ENCODE measurements around the gene PIK3R3. TPM values are rescaled to one million over a fixed set of nuclear protein-coding genes. Genes with fewer than 3 reads are reported as not detected.

PIK3R3 gene
- total and polyA plus RNA-seq, 9 of the 15 experiments (the other 6 are each of a cell fraction or from before 2014, with no cell fraction given), result 1.4 to 7.7 (median 4.6) TPM

DNA sequence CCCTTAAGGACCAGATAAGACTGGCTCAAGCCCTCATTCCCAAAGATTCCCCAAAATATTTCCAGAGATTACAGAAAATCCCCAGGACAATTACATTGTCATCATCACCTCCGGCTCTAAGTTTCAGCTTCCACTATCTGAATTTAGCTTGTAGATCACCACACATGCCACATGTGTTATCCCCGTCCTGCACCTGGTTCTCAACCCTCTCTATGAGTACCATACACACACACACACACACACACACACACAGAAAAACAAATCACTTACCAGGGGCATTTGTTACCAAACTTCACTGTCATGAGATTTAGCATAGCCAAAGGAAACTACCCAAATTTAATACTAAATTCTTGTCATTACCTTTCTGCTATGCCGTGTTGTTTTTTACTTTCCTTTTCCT is 27.1 kb upstream of the PIK3R3 start (continued):
- TF ChIP-seq TAF7 (tag; IDR thresholded peaks at IDR 0.05) (no peak), TCF3 (CRISPR knock-in tag; IDR thresholded peaks at IDR 0.05) (peak; percentile 75), KHSRP (IDR thresholded peaks at IDR 0.05) (no peak), RB1 (IDR thresholded peaks at IDR 0.05; ENCODE audit: low read depth) (no peak), ESRRA (IDR thresholded peaks at IDR 0.05; ENCODE audit: borderline replicate concordance, low read depth) (no peak), MAFK (IDR thresholded peaks at IDR 0.05; ENCODE audit: low read length) (no peak), ZBTB17 (CRISPR knock-in tag; IDR thresholded peaks at IDR 0.05) (no peak), CBX5 (IDR thresholded peaks at IDR 0.05; ENCODE audit: borderline replicate concordance, low read depth) (no peak), ZNF197 (CRISPR knock-in tag; IDR thresholded peaks at IDR 0.05; ENCODE audit: low read depth) (no peak), ZNF695 (CRISPR knock-in tag; IDR thresholded peaks at IDR 0.05) (no peak), ZNF76 (CRISPR knock-in tag; IDR thresholded peaks at IDR 0.05; ENCODE audit: borderline replicate concordance) (no peak), SMARCA4 (IDR thresholded peaks at IDR 0.05) (peak; percentile 70; the same call in 1 of the 2 replicates), FOXA1 (IDR thresholded peaks at IDR 0.05; ENCODE audit: borderline replicate concordance) (no peak), YBX1 (IDR thresholded peaks at IDR 0.05) (no peak), PTRF (tag; IDR thresholded peaks at IDR 0.05) (no peak), SIN3A (IDR thresholded peaks at IDR 0.05; ENCODE audit: borderline replicate concordance in 2 of 2, control insufficient read depth in 1 of 2, low read depth in 2 of 2, low read length in 2 of 2) (0 out of 4 replicates have a peak, but pooled peaks of 1 of the 2 experiments have one; percentile 14), ZC3H11A (IDR thresholded peaks at IDR 0.05; ENCODE audit: low read depth, low read length) (no peak), OTX1 (CRISPR knock-in tag; IDR thresholded peaks at IDR 0.05) (0 out of 2 replicates have a peak, but pooled peaks have one; percentile 44)
- TF ChIP-seq, protein P1, sequence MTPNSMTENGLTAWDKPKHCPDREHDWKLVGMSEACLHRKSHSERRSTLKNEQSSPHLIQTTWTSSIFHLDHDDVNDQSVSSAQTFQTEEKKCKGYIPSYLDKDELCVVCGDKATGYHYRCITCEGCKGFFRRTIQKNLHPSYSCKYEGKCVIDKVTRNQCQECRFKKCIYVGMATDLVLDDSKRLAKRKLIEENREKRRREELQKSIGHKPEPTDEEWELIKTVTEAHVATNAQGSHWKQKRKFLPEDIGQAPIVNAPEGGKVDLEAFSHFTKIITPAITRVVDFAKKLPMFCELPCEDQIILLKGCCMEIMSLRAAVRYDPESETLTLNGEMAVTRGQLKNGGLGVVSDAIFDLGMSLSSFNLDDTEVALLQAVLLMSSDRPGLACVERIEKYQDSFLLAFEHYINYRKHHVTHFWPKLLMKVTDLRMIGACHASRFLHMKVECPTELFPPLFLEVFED (CRISPR knock-in tag; conservative IDR thresholded peaks at IDR 0.05), result 0 out of 2 replicates have a peak, but pooled peaks have one; percentile 42
- TF ChIP-seq, protein P2, sequence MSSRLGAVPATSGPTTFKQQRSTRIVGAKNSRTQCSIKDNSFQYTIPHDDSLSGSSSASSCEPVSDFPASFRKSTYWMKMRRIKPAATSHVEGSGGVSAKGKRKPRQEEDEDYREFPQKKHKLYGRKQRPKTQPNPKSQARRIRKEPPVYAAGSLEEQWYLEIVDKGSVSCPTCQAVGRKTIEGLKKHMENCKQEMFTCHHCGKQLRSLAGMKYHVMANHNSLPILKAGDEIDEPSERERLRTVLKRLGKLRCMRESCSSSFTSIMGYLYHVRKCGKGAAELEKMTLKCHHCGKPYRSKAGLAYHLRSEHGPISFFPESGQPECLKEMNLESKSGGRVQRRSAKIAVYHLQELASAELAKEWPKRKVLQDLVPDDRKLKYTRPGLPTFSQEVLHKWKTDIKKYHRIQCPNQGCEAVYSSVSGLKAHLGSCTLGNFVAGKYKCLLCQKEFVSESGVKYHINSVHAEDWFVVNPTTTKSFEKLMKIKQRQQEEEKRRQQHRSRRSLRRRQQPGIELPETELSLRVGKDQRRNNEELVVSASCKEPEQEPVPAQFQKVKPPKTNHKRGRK (tag; IDR thresholded peaks at IDR 0.05), result no peak
- TF ChIP-seq, protein P3, sequence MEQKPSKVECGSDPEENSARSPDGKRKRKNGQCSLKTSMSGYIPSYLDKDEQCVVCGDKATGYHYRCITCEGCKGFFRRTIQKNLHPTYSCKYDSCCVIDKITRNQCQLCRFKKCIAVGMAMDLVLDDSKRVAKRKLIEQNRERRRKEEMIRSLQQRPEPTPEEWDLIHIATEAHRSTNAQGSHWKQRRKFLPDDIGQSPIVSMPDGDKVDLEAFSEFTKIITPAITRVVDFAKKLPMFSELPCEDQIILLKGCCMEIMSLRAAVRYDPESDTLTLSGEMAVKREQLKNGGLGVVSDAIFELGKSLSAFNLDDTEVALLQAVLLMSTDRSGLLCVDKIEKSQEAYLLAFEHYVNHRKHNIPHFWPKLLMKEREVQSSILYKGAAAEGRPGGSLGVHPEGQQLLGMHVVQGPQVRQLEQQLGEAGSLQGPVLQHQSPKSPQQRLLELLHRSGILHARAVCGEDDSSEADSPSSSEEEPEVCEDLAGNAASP (IDR thresholded peaks at IDR 0.05), result no peak
- TF ChIP-seq, protein P4, sequence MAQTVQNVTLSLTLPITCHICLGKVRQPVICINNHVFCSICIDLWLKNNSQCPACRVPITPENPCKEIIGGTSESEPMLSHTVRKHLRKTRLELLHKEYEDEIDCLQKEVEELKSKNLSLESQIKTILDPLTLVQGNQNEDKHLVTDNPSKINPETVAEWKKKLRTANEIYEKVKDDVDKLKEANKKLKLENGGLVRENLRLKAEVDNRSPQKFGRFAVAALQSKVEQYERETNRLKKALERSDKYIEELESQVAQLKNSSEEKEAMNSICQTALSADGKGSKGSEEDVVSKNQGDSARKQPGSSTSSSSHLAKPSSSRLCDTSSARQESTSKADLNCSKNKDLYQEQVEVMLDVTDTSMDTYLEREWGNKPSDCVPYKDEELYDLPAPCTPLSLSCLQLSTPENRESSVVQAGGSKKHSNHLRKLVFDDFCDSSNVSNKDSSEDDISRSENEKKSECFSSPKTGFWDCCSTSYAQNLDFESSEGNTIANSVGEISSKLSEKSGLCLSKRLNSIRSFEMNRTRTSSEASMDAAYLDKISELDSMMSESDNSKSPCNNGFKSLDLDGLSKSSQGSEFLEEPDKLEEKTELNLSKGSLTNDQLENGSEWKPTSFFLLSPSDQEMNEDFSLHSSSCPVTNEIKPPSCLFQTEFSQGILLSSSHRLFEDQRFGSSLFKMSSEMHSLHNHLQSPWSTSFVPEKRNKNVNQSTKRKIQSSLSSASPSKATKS (CRISPR knock-in tag; IDR thresholded peaks at IDR 0.05), result no peak
- TF ChIP-seq, protein P5, sequence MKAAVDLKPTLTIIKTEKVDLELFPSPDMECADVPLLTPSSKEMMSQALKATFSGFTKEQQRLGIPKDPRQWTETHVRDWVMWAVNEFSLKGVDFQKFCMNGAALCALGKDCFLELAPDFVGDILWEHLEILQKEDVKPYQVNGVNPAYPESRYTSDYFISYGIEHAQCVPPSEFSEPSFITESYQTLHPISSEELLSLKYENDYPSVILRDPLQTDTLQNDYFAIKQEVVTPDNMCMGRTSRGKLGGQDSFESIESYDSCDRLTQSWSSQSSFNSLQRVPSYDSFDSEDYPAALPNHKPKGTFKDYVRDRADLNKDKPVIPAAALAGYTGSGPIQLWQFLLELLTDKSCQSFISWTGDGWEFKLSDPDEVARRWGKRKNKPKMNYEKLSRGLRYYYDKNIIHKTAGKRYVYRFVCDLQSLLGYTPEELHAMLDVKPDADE (conservative IDR thresholded peaks at IDR 0.05; ENCODE audit: control insufficient read depth, low read depth, low read length), result no peak

Data from K562 (cell line).